HG02885 (cell line): ENCODE results near the gene JAKMIP2.

Experiments
- ATAC-seq: cut with Tn5 transposase; IDR thresholded peaks from one replicate; pipeline ENCODE4 v1.9.1; 2021; ENCODE audit warnings: mild to moderate bottlenecking; ENCODE audit not compliant: unreplicated experiment, poor library complexity

JAKMIP2 gene

GRCh38 chr5:147791181-147791580 is 8.7 kb upstream of the JAKMIP2 start:
- no peak for ATAC-seq

GRCh38 chr5:147789820-147790219 is 7.3 kb upstream of the JAKMIP2 start:
- no peak for ATAC-seq

- ATAC-seq = no peak
Measured at GRCh38 chr5:147788023-147788422, 5.5 kb upstream of the JAKMIP2 start.

GRCh38 chr5:147786142-147786541 is 3.6 kb upstream of the JAKMIP2 start:
- no peak for ATAC-seq

- no peak for ATAC-seq
Measured at GRCh38 chr5:147784146-147784987, 1.8 kb upstream of the JAKMIP2 start.

- ATAC-seq = no peak
Measured at GRCh38 chr5:147780924-147781573, 1.5 kb downstream of the JAKMIP2 start.

GRCh38 chr5:147779694-147780093 is 2.8 kb downstream of the JAKMIP2 start:
- no peak for ATAC-seq

GRCh38 chr5:147776989-147777388 is 5.5 kb downstream of the JAKMIP2 start:
- ATAC-seq = no peak

GRCh38 chr5:147773587-147773986 is 8.9 kb downstream of the JAKMIP2 start:
- no peak for ATAC-seq

GRCh38 chr5:147773139-147773538 is 9.4 kb downstream of the JAKMIP2 start:
- no peak for ATAC-seq

- ATAC-seq = no peak
Measured at GRCh38 chr5:147767048-147767447, 15.5 kb downstream of the JAKMIP2 start.

- no peak for ATAC-seq
Measured at GRCh38 chr5:147763791-147764525, 18.6 kb downstream of the JAKMIP2 start.

- ATAC-seq = no peak
Measured at GRCh38 chr5:147760086-147760875, 22.2 kb downstream of the JAKMIP2 start.

GRCh38 chr5:147759441-147759840 is 23.1 kb downstream of the JAKMIP2 start:
- ATAC-seq = no peak

- no peak for ATAC-seq
Measured at GRCh38 chr5:147756566-147756965, 26.0 kb downstream of the JAKMIP2 start.

- ATAC-seq = no peak
Measured at GRCh38 chr5:147754372-147755122, 28.0 kb downstream of the JAKMIP2 start.

GRCh38 chr5:147753765-147754164 is 28.8 kb downstream of the JAKMIP2 start:
- no peak for ATAC-seq

GRCh38 chr5:147752666-147753290 is 29.8 kb downstream of the JAKMIP2 start:
- no peak for ATAC-seq

- ATAC-seq = no peak
Measured at GRCh38 chr5:147752033-147752432, 30.5 kb downstream of the JAKMIP2 start.
